Right ventricle myocardium inferior (tissue), 1 donor: ENCODE measurements around the gene DLGAP4. TPM values are rescaled to one million over a fixed set of nuclear protein-coding genes. Genes with fewer than 3 reads are reported as not detected.
A peak's percentile ranks its signal among the peaks of the same experiment; 100 is the strongest.

Experiments
- ATAC-seq: fragments of 200-7000 bp; cut with Tn5 transposase; one replicate; pipeline ENCODE4 v1.9.1; 2020; ENCODE audit warnings: mild to moderate bottlenecking, moderate library complexity
- DNase-seq: peaks from one replicate; pipeline ENCODE4 v3.0.0; 2021; ENCODE audit errors: missing footprints
- intact Hi-C: fragments of 100-400 bp; cut with DNase I; formaldehyde crosslinking; loops from one replicate; pipeline ENCODE4 v1.11.0; 2022
- total RNA-seq: library from RNA; stranded (reverse); fragmentation: NEBNext Ultra II Directional; extraction: Animal tissue kit (Norgen Biotek cat#: 25700); gene quantifications from one replicate; pipeline ENCODE4 v1.2.1, GENCODE V29; 2021
- donor health status: DM: no; HTN: yes; CAD: no; lungs with severe emphysema.

Gene DLGAP4
- total RNA-seq, 1 donor from 2014 or later, result 46.3 TPM

GRCh38 chr20:36573798-36574365 is 267.7 kb downstream of the DLGAP4 start:
- ATAC-seq (peak; percentile 11), DNase-seq (peak; percentile 72)
- intact Hi-C loops, result loop anchor here (5.0 kb wide), 1 partner anchor 33 kb away; the partner anchor contains the start of gene RAB5IF

GRCh38 chr20:36574366-36575135 is 268.4 kb downstream of the DLGAP4 start:
- ATAC-seq (peak; percentile 29), DNase-seq (peak; percentile 71)
- intact Hi-C loops, result loop anchor here (5.0 kb wide), 1 partner anchor 33 kb away; the partner anchor contains the start of gene RAB5IF

GRCh38 chr20:36576081-36576445 is 269.9 kb downstream of the DLGAP4 start:
- no peak for DNase-seq
- ATAC-seq, result no peak
- intact Hi-C loops, result no loop called here

Other genes starting within 250 kb of the DLGAP4 start
- 21.5 TPM for gene EPB41L1, start 151.6 kb upstream of the DLGAP4 start, total RNA-seq
- gene AAR2, start 69.9 kb upstream of the DLGAP4 start, total RNA-seq, result 13.7 TPM
- gene MYL9, start 235.2 kb downstream of the DLGAP4 start, total RNA-seq, result 1,923 TPM